GM12873 (cell line): ENCODE results near the gene CEP152.

Experiments used
- TF ChIP-seq, protein P1 (sequence below): IDR thresholded peaks from 2 replicates; pipeline ENCODE4 v1.5.1; 2012; ENCODE audit warnings: low read depth, mild to moderate bottlenecking, moderate library complexity, low read length, control low read depth; ENCODE audit not compliant: insufficient read depth; ENCODE audit errors: missing control alignments

CEP152 gene

DNA sequence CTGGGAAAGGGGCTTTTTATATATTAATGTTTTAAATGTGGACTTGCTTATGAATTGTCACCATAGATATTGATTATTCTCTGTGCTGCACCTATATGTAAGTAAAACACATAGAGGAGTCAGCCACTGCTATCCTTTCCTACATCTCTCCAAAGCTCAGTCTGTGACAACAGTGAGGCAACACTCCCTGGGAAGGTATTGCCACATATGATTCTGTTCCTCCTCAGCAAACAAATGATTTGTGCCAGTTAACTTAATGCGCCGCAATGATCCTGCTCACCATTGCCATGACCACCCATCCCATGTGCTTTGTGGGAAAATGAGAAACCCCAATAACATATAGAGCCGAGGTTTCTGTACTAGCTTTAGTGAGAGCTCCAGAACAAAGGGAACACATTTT lies 90.2 kb downstream of the CEP152 start:
- TF ChIP-seq, protein P1, sequence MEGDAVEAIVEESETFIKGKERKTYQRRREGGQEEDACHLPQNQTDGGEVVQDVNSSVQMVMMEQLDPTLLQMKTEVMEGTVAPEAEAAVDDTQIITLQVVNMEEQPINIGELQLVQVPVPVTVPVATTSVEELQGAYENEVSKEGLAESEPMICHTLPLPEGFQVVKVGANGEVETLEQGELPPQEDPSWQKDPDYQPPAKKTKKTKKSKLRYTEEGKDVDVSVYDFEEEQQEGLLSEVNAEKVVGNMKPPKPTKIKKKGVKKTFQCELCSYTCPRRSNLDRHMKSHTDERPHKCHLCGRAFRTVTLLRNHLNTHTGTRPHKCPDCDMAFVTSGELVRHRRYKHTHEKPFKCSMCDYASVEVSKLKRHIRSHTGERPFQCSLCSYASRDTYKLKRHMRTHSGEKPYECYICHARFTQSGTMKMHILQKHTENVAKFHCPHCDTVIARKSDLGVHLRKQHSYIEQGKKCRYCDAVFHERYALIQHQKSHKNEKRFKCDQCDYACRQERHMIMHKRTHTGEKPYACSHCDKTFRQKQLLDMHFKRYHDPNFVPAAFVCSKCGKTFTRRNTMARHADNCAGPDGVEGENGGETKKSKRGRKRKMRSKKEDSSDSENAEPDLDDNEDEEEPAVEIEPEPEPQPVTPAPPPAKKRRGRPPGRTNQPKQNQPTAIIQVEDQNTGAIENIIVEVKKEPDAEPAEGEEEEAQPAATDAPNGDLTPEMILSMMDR, result no peak

DNA sequence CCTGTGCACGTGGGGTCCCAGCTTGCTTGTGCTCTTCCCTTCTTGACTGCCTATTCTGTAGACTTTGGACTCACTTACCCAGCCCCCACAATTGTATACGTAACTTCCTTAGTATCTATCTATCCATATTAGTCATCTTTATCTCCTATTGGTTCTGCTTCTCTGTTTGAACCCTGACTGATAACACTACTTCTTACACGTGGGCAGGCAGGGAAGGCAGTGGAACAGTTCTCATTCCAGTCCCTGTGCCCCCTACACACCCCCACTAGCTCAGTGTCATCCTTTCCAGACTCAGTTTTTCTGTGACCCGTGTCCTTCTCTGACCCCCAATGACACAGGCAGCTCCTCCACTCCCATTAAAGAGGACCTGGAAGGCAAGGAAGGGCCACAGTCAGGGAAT lies 91.2 kb downstream of the CEP152 start:
- TF ChIP-seq, protein P1, result no peak

DNA sequence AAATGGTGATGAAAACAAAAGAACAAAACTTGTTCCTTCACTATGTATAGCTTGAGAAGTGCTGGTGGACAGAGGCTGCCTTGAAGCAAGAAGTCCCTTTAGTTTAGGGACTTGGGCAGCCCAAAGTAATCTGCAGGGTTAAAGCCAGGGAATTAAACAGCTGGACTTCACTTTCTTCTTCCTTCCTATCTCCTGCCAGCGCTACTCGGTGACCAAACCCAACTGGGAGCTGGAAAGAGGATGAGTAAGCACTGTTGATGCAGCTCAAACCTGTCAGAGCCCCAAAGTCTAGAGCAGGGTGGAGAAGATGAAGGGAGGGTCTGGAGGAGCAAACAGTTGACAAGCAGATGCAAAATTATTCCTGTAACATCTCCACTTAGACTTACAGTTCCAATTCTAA lies 92.2 kb downstream of the CEP152 start:
- TF ChIP-seq, protein P1, result no peak

DNA sequence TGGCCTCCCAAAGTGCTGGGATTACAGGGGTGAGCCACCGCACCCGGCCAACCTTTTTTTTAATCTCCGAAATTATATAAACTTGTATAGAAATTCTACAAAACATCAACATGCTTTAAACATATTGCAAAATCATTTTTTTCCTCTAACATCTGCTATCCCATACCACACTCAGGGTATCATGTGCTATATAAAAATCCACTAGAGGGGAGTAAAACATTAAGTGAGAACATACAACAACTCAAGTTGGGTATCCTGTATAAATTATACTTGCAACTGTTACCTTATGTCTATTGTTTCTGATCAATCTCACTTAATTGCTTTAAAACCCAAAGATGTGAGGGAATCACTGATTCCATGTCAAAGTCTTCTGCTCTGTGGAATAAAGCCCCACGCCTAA lies 93.4 kb downstream of the CEP152 start:
- TF ChIP-seq, protein P1, result no peak

DNA sequence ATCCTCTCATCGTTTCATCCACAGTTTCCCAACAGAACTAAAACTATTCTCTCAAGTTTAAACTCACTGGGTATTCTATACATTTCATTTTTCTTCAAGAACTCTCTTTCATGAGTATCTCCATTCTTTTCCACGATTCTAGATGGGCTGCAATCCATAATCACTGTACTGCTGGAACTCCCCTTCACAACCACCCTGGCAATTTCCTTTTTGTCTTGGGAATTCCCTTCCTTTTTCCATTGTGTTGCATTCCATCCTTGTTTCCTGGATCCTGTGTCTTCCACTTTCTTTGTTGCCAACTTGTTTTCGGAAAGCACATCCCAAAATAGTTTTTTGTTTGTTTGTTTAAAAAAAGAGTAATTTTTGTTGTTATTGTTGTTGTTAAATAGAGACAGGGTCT lies 98.3 kb downstream of the CEP152 start:
- TF ChIP-seq, protein P1, result no peak

DNA sequence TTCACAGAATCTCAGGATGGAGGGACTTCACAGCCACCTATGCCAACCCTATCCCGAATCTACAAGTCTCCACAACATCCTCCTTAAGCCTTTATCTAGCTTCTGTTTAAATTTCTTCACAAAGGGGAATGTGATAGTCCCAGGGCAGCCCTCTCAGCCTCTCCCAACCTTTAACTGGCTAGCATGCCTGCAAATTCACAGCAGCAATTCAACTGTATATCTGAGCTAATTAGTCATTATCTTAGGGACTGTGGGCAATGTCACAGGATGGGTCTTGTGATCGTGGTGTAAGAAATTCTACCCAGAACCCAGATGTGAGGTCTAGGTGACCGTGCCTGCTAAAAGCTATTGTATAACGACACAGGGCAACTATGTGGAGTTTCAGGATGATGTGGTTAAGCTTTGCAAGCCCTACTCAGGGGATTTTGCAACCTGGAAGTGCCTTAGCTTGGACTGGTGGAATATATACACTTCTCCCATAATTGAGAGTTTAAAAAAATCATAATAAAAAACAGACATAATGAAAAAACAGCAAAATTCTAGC lies 99.8 kb downstream of the CEP152 start:
- TF ChIP-seq, protein P1, result no peak

DNA sequence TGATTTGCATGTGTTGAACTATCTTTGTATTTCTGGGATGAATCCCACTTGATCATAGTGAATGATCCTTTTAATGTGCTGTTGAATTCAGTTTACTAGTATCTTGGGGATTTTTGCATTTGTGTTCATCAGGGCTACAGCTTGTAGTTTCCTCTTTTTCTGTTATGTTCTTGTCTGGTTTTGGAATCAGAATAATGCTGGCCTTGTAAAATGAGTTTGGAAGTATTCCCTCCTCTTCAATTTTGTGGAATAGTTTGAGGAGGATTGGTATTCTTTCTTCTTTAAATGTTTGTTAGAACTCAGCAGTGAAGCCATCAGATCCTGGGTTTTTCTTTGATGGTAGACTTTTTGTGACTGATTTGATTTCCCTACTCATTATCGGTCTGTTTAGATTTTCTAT lies 102.2 kb downstream of the CEP152 start:
- TF ChIP-seq, protein P1, result no peak

DNA sequence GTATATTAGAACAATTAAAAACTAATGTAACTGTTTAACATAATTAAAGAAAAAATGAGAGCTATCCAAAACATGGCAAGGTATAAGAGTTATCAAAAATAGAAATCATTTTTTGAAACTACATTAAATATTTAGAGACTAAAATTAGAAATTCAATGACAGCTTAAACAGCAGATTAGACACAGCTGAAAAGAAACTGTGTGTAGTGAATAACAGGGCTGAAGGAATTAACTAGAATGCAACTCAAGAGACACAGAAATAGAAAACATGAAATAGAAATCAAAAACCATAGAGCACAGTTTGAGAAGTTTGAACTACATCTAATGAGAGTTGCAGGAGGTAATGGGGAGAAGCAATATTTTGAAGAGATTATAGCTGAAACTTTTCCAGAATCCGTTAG lies 105.5 kb downstream of the CEP152 start:
- TF ChIP-seq, protein P1, result no peak
